C4-2B (cell line): Measurements from ENCODE around the gene C3orf18.

Experiments used
- H3K27ac ChIP-seq: fragments of 450-650 bp; 2 replicates; pipeline ENCODE4 v1.5.1; 2017
- ZFX ChIP-seq: fragments of 450-650 bp; IDR thresholded peaks from 2 replicates; pipeline ENCODE4 v1.6.1; 2017
- TF ChIP-seq, protein P1 (sequence below): fragments of 450-650 bp; conservative IDR thresholded peaks from 2 replicates; pipeline ENCODE4 v1.5.1; 2017; ENCODE audit warnings: mild to moderate bottlenecking

The C3orf18 gene

DNA sequence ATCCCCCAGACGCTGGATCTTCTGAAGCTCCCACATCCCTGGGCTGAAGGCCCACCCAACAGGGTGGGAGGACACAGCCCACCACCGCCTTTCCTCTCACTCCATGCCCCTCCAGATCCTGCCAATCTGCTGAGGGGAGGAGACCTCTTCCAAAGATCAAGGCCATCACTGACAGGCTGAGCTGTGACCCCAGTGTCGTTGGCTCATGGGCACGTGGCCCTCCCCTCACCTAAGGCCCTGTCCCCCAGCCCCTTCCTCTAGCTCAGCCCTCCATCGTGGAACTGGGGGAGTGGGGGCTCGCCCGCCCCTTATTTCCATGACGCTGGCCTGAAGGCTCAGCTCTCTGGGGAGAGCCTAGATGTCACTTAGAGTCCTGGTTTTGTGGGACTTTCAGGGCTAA, 10.4 kb downstream of the C3orf18 start:
- H3K27ac ChIP-seq = no peak overlapping the region
- TF ChIP-seq, protein P1, sequence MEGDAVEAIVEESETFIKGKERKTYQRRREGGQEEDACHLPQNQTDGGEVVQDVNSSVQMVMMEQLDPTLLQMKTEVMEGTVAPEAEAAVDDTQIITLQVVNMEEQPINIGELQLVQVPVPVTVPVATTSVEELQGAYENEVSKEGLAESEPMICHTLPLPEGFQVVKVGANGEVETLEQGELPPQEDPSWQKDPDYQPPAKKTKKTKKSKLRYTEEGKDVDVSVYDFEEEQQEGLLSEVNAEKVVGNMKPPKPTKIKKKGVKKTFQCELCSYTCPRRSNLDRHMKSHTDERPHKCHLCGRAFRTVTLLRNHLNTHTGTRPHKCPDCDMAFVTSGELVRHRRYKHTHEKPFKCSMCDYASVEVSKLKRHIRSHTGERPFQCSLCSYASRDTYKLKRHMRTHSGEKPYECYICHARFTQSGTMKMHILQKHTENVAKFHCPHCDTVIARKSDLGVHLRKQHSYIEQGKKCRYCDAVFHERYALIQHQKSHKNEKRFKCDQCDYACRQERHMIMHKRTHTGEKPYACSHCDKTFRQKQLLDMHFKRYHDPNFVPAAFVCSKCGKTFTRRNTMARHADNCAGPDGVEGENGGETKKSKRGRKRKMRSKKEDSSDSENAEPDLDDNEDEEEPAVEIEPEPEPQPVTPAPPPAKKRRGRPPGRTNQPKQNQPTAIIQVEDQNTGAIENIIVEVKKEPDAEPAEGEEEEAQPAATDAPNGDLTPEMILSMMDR = no peak
- no peak for TF ChIP-seq ZFX

DNA sequence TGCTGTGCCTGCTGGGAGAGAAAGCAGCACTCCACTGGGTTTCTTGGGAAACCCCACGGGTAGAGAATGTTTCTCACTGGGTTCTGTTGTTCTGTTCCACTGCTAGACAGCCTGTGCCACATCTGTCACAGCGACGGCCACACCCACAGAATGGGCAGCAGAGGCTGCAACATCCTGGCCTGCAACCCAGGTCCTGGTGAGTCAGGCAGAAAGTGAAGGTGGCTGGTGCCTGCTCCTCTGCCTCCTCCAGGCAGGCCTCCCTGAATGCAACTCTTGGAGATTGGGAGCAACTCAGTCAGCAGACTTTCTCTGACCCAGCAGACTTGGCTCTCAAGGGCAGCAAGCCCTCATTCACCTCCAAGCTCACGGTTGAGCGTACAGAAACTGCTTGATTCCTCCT, 13.0 kb downstream of the C3orf18 start:
- no peak overlapping the region for H3K27ac ChIP-seq
- TF ChIP-seq, protein P1 = no peak
- TF ChIP-seq ZFX = no peak

DNA sequence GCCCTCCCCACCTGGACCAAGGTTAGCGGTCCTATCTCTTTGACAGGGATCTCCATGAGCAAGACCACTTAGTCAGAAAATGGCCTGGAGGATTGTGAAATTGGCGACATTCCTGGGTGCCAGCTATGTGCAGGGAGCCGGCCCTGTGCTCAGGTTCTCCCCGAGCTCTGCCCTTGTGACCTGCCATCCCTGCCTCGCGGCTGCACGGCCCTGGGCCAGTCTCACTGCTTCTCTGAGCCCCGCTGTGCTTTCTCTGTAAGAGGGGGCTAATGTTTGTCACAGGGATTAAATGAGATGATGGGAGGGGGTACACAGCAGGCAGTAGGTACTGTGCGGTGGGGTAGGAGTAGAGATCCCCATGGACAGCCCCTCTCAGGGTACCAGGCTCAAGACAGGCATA, 14.9 kb downstream of the C3orf18 start:
- TF ChIP-seq ZFX = no peak
- H3K27ac ChIP-seq = no peak overlapping the region

DNA sequence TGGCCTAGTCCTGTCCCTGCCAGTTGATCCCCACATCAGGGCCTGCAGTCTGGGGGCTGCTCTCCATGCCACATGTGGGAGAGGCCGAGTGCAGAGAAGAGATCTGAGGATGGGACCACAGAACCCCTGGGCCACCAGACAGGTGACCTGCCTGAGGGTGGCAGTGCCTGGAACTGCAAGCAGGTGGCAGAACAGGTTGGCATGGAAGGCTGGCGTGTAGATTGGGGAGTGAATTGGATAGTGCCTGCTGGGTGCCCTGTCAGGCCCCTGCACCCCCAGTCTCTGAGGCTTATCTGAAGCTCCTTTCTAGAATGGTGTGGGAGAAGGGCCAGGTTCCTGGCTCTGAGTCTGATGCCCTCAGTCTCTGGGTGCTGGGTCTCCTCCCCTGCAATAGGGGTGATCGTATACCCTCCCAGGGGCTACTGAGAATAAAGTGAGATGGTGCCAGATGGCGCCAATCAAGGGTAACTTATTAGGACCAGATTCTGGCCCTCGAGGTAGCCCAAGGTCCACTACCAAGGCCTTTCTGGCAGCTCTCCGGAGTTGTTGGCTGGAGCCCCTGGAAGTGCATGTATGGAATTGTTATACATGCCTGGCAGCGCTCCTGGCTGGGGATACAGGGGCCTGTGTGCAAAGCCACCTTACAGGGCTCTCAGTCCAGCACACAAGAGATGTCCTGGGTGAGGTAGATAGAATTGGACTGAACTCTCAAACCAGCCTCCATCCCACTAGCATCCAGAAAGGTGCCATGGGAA, 15.7 kb downstream of the C3orf18 start:
- no peak overlapping the region for H3K27ac ChIP-seq
- TF ChIP-seq ZFX = no peak
- TF ChIP-seq, protein P1 = no peak; the same call in 1 of the 2 replicates

DNA sequence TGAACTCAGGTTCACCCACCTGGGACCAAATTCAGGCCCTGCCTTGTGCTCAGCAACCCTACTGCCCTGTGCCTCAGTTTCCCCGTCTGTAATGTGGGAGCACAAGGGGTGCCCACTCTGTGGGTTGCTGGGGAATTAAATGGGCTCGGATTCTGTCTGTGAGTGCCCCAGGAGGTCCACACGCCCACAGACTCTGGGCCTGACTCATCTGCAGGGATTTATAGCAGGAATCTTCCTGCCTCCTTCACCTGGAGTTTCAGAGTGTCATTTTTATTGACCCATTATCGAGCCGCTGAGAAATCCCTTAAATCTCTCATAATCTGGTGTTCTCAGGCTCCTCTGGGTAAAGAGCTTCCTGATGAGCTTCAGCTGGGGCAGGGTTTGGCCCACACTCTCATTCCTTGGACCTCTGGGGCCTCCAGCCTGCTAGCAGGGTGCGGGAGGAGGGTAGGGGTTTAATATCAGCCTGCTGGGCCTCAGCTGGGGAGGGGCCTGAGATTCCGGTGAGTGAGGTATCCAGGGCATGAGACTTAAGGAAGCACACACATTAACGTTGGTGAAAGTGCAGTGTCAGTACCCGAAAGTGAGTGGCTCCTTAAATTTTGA, 16.4 kb downstream of the C3orf18 start:
- TF ChIP-seq, protein P1 = no peak
- TF ChIP-seq ZFX = no peak
- H3K27ac ChIP-seq = no peak overlapping the region

DNA sequence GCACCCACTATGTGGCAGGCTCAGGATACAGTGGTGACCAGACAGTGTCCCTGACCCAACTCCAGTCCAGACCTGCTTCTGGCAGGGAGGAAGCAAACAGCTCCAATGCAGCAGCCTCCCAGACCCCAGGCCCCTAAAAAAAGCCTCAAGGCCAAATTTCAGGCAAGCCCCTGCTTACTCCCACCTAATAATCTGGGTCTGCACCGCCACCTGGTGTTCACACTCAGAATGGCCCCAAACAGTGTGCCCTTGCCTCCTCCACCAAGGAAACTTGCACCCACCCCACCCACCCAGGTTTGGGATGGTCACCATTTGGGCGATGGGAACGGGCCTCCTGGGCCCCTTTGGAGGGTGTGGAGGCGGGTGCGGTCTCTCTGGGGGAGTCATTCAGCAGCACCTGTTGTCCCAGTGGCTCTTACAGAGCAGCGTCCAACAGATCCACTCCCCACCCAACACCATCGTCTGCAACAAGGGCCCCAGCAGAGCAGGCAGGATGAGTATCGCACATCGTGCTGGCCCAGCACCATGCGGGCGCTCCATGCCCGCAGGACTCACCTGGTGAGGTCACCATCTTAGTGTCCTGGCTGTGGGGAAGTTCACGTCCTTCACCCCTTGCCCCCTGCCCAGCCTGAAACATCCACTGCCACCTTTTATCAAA, 17.3 kb downstream of the C3orf18 start:
- no peak overlapping the region for H3K27ac ChIP-seq
- no peak for TF ChIP-seq ZFX
- TF ChIP-seq, protein P1 = peak; percentile 82

DNA sequence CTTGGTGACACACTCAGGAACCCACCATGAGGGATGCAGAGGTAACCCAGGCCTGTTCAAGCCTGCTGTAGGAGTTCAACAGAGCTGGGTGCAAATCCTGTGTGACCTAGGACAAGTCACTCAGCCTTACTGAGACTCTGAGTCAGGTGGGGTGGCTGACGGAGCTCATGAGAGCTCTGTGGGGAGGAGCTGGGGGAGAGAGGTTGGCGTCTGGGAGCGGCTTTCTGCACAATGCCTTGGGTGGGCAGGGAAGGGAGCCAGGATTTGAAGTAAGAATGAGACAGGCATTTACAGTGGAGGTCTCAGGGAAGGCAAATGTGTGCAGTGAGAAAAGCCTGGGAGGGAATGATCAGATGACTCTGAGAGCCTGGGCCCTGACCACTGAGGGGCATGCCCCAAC, 18.3 kb downstream of the C3orf18 start:
- no peak for TF ChIP-seq ZFX
- TF ChIP-seq, protein P1 = no peak

More for the DNA sequence above, 18.3 kb downstream of the C3orf18 start:
- no peak overlapping the region for H3K27ac ChIP-seq
